Measurements from ENCODE around the gene ANKS1B.
"Not testable (repeated sequence)": the region's sequence is repeated elsewhere in the genome, so short reads cannot be mapped to it uniquely, and the experiment has no call there.

Gene ANKS1B

GRCh38 chr12:99706736-99707473, 277.8 kb downstream of the ANKS1B start:
- no peak for DNase-seq (ENCODE audit: low read depth in 2 of 2)

GRCh38 chr12:99704458-99704857, 280.3 kb downstream of the ANKS1B start:
- DNase-seq (ENCODE audit: low read depth in 2 of 2) = no peak

- no peak for DNase-seq (ENCODE audit: low read depth in 2 of 2)
Observed at GRCh38 chr12:99704036-99704435, 280.7 kb downstream of the ANKS1B start.

- DNase-seq (ENCODE audit: low read depth in 2 of 2) = no peak
Observed at GRCh38 chr12:99700032-99700431, 284.7 kb downstream of the ANKS1B start.

GRCh38 chr12:99695050-99695449, 289.7 kb downstream of the ANKS1B start:
- DNase-seq (ENCODE audit: low read depth in 2 of 2) = no peak

GRCh38 chr12:99686142-99686541, 298.6 kb downstream of the ANKS1B start:
- no peak for DNase-seq (ENCODE audit: low read depth in 2 of 2)

- no peak for DNase-seq (ENCODE audit: low read depth in 2 of 2)
Observed at GRCh38 chr12:99680276-99680675, 304.5 kb downstream of the ANKS1B start.

GRCh38 chr12:99670635-99671034, 314.1 kb downstream of the ANKS1B start:
- DNase-seq (ENCODE audit: low read depth in 2 of 2) = no peak

GRCh38 chr12:99658671-99659349, 325.9 kb downstream of the ANKS1B start:
- no peak for DNase-seq (ENCODE audit: low read depth in 2 of 2)

GRCh38 chr12:99649551-99649950, 335.2 kb downstream of the ANKS1B start:
- no peak for DNase-seq (ENCODE audit: low read depth in 2 of 2)

GRCh38 chr12:99648183-99648582, 336.6 kb downstream of the ANKS1B start:
- no peak for DNase-seq (ENCODE audit: low read depth in 2 of 2)

- no peak for DNase-seq (ENCODE audit: low read depth in 2 of 2)
Observed at GRCh38 chr12:99647453-99647852, 337.3 kb downstream of the ANKS1B start, which contains the start of gene GARIN6. Gene GARIN6, plus strand, starts transcription at chr12:99647753. Its CDS starts 422 bp downstream, at chr12:99648175.

- no peak for DNase-seq (ENCODE audit: low read depth in 2 of 2)
Observed at GRCh38 chr12:99644629-99645028, 340.1 kb downstream of the ANKS1B start.

- DNase-seq (ENCODE audit: low read depth in 2 of 2) = no peak
Observed at GRCh38 chr12:99627459-99627858, 357.3 kb downstream of the ANKS1B start.

GRCh38 chr12:99624591-99624990, 360.1 kb downstream of the ANKS1B start:
- DNase-seq (ENCODE audit: low read depth in 2 of 2) = not testable (repeated sequence)

GRCh38 chr12:99620159-99620479, 364.6 kb downstream of the ANKS1B start:
- DNase-seq (ENCODE audit: low read depth in 2 of 2) = no peak

- DNase-seq (ENCODE audit: low read depth in 2 of 2) = no peak
Observed at GRCh38 chr12:99619389-99620158, 365.2 kb downstream of the ANKS1B start.

GRCh38 chr12:99618657-99619056, 366.1 kb downstream of the ANKS1B start:
- no peak for DNase-seq (ENCODE audit: low read depth in 2 of 2)

- no peak for DNase-seq (ENCODE audit: low read depth in 2 of 2)
Observed at GRCh38 chr12:99611599-99611998, 373.1 kb downstream of the ANKS1B start.

- no peak for DNase-seq (ENCODE audit: low read depth in 2 of 2)
Observed at GRCh38 chr12:99611117-99611516, 373.6 kb downstream of the ANKS1B start.

- DNase-seq (ENCODE audit: low read depth in 2 of 2) = no peak
Observed at GRCh38 chr12:99609455-99610181, 375.1 kb downstream of the ANKS1B start.

GRCh38 chr12:99600388-99600787, 384.3 kb downstream of the ANKS1B start:
- no peak for DNase-seq (ENCODE audit: low read depth in 2 of 2)
